ENCODE results near the gene KLF15. TPM values are rescaled to one million over a fixed set of nuclear protein-coding genes. Genes with fewer than 3 reads are reported as not detected.

KLF15 gene
- total and polyA plus RNA-seq, 5 donors from 2014 or later: not detected

GRCh38 chr3:126300001-126300760 is 57.0 kb downstream of the KLF15 start:
- Histone ChIP-seq H3K36me3 (ENCODE audit: control insufficient read depth, insufficient read depth, low read length) (no peaks in the 10 kb centered on the region), H3K4me3 (ENCODE audit: low read depth, low read length) (no peak overlapping the region), H3K4me1 (ENCODE audit: control insufficient read depth, insufficient read depth, low read length, poor library complexity, severe bottlenecking) (no peaks in the 10 kb centered on the region), H3K27me3 (ENCODE audit: control insufficient read depth, insufficient read depth, low read length) (no peaks in the 10 kb centered on the region), H3K9me3 (ENCODE audit: control insufficient read depth in 2 of 2, low read length in 2 of 2) (peaks cover 0 to 13% of the 10 kb centered on the region in 2 experiments), H3K27ac (ENCODE audit: insufficient read depth, low read length, poor library complexity, severe bottlenecking) (no peak overlapping the region)
- H3K27me3 Mint-ChIP-seq: peaks cover 6% of the 10 kb centered on the region
- H3K36me3 Mint-ChIP-seq: no peaks in the 10 kb centered on the region
- ATAC-seq (ENCODE audit: low read depth in 2 of 2) (no peak), DNase-seq (no peak)
- H3K4me1 Mint-ChIP-seq: no peaks in the 10 kb centered on the region
- no peak overlapping the region for H3K4me3 Mint-ChIP-seq
- H3K9me3 Mint-ChIP-seq: peaks cover 0 to 21% (median 6%) of the 10 kb centered on the region in 7 donors
- no peak overlapping the region for H3K27ac Mint-ChIP-seq

GRCh38 chr3:126295407-126295939 is 61.7 kb downstream of the KLF15 start:
- Mint-ChIP-seq H3K36me3 (no peaks in the 10 kb centered on the region), H3K4me3 (no peak overlapping the region), H3K27ac (no peak overlapping the region), H3K27me3 (peaks cover 19% of the 10 kb centered on the region), H3K4me1 (no peaks in the 10 kb centered on the region), H3K9me3 (peaks cover 0 to 3% (median 0%) of the 10 kb centered on the region in 7 donors)
- no peaks in the 10 kb centered on the region for H3K27me3 ChIP-seq (ENCODE audit: control insufficient read depth, insufficient read depth, low read length)
- no peak for ATAC-seq (ENCODE audit: low read depth in 2 of 2)
- no peaks in the 10 kb centered on the region for H3K9me3 ChIP-seq (ENCODE audit: control insufficient read depth in 2 of 2, low read length in 2 of 2)
- DNase-seq: no peak
- H3K36me3 ChIP-seq (ENCODE audit: control insufficient read depth, insufficient read depth, low read length): no peaks in the 10 kb centered on the region
- no peak overlapping the region for H3K27ac ChIP-seq (ENCODE audit: insufficient read depth, low read length, poor library complexity, severe bottlenecking)
- no peak overlapping the region for H3K4me3 ChIP-seq (ENCODE audit: low read depth, low read length)
- no peaks in the 10 kb centered on the region for H3K4me1 ChIP-seq (ENCODE audit: control insufficient read depth, insufficient read depth, low read length, poor library complexity, severe bottlenecking)

GRCh38 chr3:126294211-126294808 is 62.9 kb downstream of the KLF15 start:
- Mint-ChIP-seq H3K9me3 (peaks cover 0 to 3% (median 0%) of the 10 kb centered on the region in 7 donors), H3K4me1 (no peaks in the 10 kb centered on the region), H3K4me3 (no peak overlapping the region), H3K36me3 (no peaks in the 10 kb centered on the region), H3K27me3 (peaks cover 30% of the 10 kb centered on the region), H3K27ac (no peak overlapping the region)
- no peak for DNase-seq
- H3K4me1 ChIP-seq (ENCODE audit: control insufficient read depth, insufficient read depth, low read length, poor library complexity, severe bottlenecking): no peaks in the 10 kb centered on the region
- H3K4me3 ChIP-seq (ENCODE audit: low read depth, low read length): no peak overlapping the region
- no peaks in the 10 kb centered on the region for H3K36me3 ChIP-seq (ENCODE audit: control insufficient read depth, insufficient read depth, low read length)
- H3K27ac ChIP-seq (ENCODE audit: insufficient read depth, low read length, poor library complexity, severe bottlenecking): no peak overlapping the region
- ATAC-seq (ENCODE audit: low read depth in 2 of 2): no peak
- H3K9me3 ChIP-seq (ENCODE audit: control insufficient read depth in 2 of 2, low read length in 2 of 2): no peaks in the 10 kb centered on the region
- peaks cover 5% of the 10 kb centered on the region for H3K27me3 ChIP-seq (ENCODE audit: control insufficient read depth, insufficient read depth, low read length)

- Mint-ChIP-seq H3K36me3 (no peaks in the 10 kb centered on the region), H3K4me1 (no peaks in the 10 kb centered on the region), H3K4me3 (no peak overlapping the region), H3K27me3 (peaks cover 34% of the 10 kb centered on the region), H3K9me3 (peaks cover 0 to 2% (median 0%) of the 10 kb centered on the region in 7 donors), H3K27ac (no peak overlapping the region)
- Histone ChIP-seq H3K4me3 (ENCODE audit: low read depth, low read length) (no peak overlapping the region), H3K4me1 (ENCODE audit: control insufficient read depth, insufficient read depth, low read length, poor library complexity, severe bottlenecking) (no peaks in the 10 kb centered on the region), H3K9me3 (ENCODE audit: control insufficient read depth in 2 of 2, low read length in 2 of 2) (no peaks in the 10 kb centered on the region), H3K36me3 (ENCODE audit: control insufficient read depth, insufficient read depth, low read length) (no peaks in the 10 kb centered on the region), H3K27ac (ENCODE audit: insufficient read depth, low read length, poor library complexity, severe bottlenecking) (no peak overlapping the region), H3K27me3 (ENCODE audit: control insufficient read depth, insufficient read depth, low read length) (peaks cover 10% of the 10 kb centered on the region)
- ATAC-seq (ENCODE audit: low read depth in 2 of 2): no peak
- no peak for DNase-seq
These were observed 63.7 kb downstream of the KLF15 start for GRCh38 chr3:126293370-126294082.

Other genes with a start within 250 kb of the KLF15 start
- gene ALDH1L1, start 176.8 kb downstream of the KLF15 start, total RNA-seq: not detected
- under 1 TPM in 1 of 4 donors, not detected in 3; 0.08 TPM for gene ALDH1L1, start 176.8 kb downstream of the KLF15 start, polyA plus RNA-seq
- not detected for gene CFAP100, start 37.5 kb upstream of the KLF15 start, total RNA-seq
- gene CFAP100, start 37.5 kb upstream of the KLF15 start, polyA plus RNA-seq: not detected
- gene ZXDC, start 118.5 kb upstream of the KLF15 start, total RNA-seq: 59.8 TPM
- 10 to 100 TPM; 11.4 to 16.3 (median 12.4) TPM for gene ZXDC, start 118.5 kb upstream of the KLF15 start, polyA plus RNA-seq
- not detected for gene UROC1, start 160.4 kb upstream of the KLF15 start, total RNA-seq
- not detected for gene UROC1, start 160.4 kb upstream of the KLF15 start, polyA plus RNA-seq
- not detected for gene CHST13, start 166.7 kb upstream of the KLF15 start, total RNA-seq
- not detected for gene CHST13, start 166.7 kb upstream of the KLF15 start, polyA plus RNA-seq
- gene C3orf22, start 201.5 kb upstream of the KLF15 start, total RNA-seq: not detected
- not detected for gene C3orf22, start 201.5 kb upstream of the KLF15 start, polyA plus RNA-seq

All from CD4-positive, CD25-positive, alpha-beta regulatory T cell (primary cell).